HG02852 (cell line): ENCODE results near the gene PDIA4.
"Not testable (repeated sequence)": the region's sequence is repeated elsewhere in the genome, so short reads cannot be mapped to it uniquely, and the experiment has no call there.

Experiments
- ATAC-seq: cut with Tn5 transposase; IDR thresholded peaks from one replicate; pipeline ENCODE4 v1.9.1; 2021; ENCODE audit warnings: mild to moderate bottlenecking, moderate library complexity; ENCODE audit not compliant: unreplicated experiment

The PDIA4 gene

GRCh38 chr7:149028346-149029109 lies at the start of gene PDIA4:
Gene PDIA4, minus strand, starts transcription at chr7:149028505. Its CDS starts 97 bp downstream, at chr7:149028408.
- peak; percentile 90 for ATAC-seq

DNA sequence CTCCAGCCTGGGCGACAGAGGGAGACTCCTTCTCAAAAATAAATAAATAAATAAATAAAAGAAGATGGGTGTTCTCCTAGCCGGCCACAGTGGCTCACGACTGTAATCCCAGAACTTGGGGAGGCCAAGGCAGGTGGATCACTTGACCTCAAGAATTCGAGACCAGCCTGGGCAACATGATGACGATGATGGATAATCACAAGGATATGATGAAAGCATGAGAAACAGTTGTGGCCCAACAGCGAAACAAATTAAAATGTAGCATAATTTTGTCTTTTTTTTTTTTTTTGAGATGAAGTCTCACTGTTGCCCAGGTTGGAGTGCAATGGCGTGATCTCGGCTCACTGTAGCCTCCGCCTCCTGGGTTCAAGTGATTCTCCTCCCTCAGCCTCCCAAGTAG lies 49.3 kb upstream of the PDIA4 start:
- ATAC-seq: no peak

GRCh38 chr7:149075286-149075685 lies 47.0 kb upstream of the PDIA4 start:
- no peak for ATAC-seq

DNA sequence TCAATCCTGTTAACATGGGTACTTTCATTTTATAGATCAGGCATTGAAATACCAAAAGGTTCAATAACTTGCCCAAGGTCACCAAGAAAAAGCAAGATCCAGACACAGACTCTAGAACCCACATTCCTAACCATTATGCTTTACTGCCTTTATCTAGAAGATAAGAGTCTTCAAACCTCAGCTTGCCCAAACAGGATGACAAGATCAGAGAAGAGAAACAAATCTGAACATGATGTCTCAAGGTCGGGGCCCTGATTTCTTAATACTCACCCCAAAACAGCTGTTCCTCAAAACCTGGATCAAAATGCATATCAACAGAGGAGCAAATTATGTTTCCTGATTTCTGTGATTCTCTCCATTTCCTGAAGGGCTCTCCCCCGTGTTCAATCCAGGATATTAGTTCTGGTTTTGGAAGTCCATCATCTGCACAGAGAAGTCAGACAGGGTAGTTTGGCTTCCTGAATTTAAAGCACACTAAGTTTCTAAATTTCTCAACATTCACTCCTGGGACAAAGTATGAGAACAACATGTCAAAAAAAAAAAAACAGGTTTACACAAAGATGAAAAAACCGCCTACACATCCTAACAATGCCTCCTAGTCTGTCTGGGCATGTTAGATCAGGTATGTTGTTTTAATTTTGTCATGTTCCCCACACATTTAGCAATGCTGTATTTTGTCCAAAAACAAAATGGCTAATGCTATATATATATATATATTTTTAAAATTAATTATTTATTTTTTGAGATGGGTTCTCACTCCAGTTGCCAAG lies 46.0 kb upstream of the PDIA4 start:
- no peak for ATAC-seq

GRCh38 chr7:149072438-149072775 lies 44.1 kb upstream of the PDIA4 start:
- ATAC-seq: no peak

DNA sequence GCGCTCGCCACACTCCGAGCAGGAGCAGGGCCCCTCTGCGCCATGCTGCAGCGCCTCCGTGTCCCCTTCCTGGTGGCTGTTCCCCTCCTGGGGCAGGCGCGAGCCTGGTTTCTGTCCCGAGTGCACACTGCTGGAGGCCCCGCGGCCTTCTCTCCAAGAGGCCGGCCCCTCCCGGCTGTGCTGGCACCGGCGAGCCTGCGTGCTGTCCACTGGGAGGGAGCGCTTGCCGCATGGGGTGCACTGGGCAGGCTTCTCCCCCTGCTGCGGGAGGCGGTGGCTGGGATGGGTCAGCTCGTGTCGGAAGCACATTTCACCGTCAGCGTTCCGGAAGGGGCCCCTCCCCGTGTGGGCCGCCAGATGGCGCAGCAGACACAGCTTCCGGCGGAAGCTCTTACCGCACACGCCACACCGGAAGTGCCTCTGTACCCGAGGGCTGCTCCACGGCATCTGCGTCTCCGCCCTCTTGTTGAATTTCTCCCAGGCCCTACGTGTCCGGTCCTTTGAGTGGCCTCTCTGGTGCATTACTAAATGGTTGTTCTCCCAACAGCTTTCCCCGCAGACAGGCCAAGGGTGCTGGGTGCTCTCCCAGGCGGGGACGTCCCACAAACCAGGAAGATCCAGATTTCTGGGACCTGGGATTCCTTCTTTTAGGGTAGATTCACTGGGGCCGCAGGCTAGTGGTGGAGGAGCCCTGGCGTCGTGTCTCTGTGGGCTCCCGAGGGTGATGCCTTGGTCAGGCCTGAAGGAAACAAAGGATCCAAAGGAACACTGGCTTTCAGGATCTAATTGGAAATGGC lies 43.5 kb upstream of the PDIA4 start:
- peak; percentile 51 for ATAC-seq

- peak; percentile 9 for ATAC-seq
Measured at GRCh38 chr7:149071182-149071635, 42.9 kb upstream of the PDIA4 start.

DNA sequence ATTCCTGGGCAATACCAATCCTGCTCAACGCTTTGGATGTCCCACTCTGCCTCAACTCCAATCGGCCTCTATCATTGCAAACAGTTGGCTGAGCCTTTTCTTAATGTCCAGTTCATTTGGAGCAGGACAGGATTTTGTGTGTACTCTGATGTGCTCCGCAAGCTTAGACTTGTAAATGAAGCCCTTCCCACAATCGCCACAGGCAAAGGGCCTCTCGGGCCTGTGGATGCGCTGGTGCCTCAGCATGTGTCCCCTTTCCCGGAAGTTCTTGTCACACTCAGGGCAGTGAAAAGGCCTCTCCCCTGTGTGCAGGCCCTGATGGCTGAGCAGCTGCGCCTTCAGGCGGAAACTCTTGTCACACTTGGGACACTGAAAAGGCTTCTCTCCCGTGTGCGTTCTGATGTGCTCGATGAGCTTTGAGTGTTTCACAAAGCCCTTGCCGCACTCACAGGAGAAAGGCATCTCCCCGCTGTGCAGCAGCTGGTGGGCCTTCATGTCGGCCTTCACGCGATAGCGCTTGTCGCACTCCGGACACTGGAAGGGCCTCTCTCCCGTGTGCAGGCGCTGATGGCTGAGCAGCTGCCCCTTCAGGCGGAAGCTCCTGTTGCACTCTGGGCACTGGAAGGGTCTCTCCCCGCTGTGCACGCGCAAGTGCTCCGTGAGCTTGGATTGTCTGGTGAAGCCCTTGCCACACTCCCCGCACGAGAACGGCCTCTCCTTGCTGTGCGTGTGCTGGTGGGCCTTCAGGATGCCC lies 42.2 kb upstream of the PDIA4 start:
- no peak for ATAC-seq

DNA sequence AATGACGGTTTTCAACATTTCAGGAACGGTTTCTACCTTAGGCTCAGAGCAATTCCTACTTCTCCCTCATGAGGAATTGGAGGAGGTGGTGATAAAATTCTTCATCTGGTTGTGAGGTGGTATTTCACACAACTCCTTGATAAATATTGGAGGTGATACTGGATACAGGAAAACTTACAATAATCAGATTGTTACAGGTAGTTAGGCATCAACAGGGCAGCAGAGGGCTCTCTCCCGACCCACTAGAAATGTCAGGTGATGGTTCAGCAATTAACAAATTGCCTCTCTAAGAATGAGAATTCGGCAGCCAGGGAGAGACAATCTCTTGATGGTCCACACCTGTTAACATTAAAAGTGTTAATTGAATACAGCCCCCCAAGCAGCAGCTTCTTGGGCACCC lies 39.6 kb upstream of the PDIA4 start:
- no peak for ATAC-seq

DNA sequence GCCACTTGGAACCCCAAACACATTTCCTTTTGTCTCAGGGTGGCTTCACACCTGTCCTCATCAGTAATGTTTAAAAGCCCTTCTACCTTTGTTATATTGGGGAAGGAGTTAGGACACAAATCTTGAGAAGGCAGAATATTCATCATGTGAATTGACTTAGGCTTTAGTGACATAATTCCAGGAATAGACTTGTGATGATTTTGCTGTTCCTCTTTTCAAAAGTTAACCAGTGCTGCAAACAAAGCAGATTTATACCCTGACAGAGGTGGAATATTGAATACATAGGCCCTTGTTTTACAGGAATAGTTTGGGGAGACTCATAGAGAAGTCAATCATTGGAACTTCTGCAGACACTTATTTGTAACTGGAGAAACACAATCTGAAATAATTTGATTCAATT lies 35.2 kb upstream of the PDIA4 start:
- ATAC-seq: no peak

- not testable (repeated sequence) for ATAC-seq
Measured at GRCh38 chr7:149062217-149062899, 34.1 kb upstream of the PDIA4 start.

GRCh38 chr7:149060156-149060555 lies 31.9 kb upstream of the PDIA4 start:
- no peak for ATAC-seq

DNA sequence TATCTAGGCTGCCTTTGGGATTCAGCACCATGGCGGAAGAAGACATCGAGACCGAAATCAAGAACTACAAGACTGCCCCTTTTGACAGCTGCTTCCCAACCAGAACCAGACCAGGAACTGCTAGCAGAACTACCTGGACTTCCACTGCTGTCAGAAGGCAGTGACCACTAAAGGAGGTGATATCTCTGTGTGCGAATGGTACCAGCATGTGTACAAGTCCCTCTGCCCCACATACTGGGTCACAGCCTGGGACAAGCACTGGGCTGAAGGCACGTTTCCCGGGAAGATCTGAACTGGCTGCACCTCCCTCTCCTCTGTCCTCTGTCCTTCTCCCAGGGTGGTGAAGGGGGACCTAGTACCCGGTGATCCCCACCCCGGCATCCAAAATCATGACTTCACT lies 25.6 kb upstream of the PDIA4 start:
- no peak for ATAC-seq

- no peak for ATAC-seq
Measured at GRCh38 chr7:149053384-149053783, 25.1 kb upstream of the PDIA4 start.

- ATAC-seq: no peak
Measured at GRCh38 chr7:149050941-149051340, 22.6 kb upstream of the PDIA4 start.

DNA sequence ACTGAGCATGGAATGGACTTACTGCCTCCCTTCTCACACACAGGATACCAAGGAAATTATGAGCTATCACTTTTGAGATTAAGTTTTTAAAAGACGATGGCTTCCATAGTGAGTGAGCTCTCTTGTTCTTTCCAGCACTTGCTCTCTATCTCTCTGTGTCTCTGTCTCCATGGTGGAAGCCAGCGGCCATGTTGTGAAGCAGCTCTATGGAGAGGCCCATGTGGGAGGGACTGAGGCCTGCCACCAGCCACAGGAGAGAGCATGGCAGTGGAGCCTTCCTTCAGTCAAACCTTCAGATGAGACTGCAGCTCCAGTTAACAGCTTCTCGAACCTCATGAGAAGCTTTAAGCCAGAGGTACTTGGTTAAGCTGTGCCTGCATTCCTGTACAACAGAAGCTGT lies 20.5 kb upstream of the PDIA4 start:
- ATAC-seq: no peak

GRCh38 chr7:149046416-149046815 lies 18.1 kb upstream of the PDIA4 start:
- ATAC-seq: no peak

- no peak for ATAC-seq
Measured at GRCh38 chr7:149043936-149044335, 15.6 kb upstream of the PDIA4 start.

DNA sequence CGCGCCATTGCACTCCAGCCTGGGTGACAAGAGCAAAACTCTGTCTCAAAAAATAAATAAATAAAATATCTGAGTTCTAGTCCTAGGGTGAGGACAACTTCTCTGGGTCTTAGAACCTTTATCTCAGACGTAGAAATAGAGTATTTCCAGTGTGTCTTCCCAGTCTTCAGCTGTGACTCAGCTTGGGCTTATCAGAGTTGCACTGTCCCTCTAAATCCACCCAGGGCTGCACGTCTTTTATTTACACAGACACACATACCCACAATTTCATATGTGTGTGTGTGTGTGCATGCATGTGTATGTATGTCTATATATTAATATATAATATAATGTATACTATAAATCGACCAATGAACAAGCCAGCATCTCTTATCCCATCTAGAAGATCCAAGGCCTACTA lies 13.0 kb upstream of the PDIA4 start:
- no peak for ATAC-seq

DNA sequence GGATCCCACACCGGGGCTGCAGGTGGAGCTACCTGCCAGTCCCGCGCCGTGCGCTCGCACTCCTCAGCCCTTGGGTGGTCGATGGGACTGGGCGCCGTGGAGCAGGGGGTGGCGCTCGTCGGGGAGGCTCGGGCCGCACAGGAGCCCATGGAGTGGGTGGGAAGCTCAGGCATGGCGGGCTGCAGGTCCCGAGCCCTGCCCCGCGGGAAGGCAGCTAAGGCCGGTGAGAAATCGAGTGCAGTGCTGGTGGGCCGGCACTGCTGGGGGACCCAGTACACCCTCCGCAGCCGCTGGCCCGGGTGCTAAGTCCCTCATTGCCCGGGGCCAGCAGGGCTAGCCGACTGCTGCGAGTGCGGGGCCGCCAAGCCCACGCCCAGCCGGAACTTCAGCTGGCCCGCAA lies 10.3 kb upstream of the PDIA4 start:
- ATAC-seq: not testable (repeated sequence)
